NCI-H1105 treated with DMSO at 0.1 percent for 48 hours (cell line): ENCODE measurements around the gene PDE6C.

Source experiments
- DNase-seq: peaks from one replicate; lab custom pipeline; 2025; lab: John Stamatoyannopoulos, UW

Gene PDE6C

DNA sequence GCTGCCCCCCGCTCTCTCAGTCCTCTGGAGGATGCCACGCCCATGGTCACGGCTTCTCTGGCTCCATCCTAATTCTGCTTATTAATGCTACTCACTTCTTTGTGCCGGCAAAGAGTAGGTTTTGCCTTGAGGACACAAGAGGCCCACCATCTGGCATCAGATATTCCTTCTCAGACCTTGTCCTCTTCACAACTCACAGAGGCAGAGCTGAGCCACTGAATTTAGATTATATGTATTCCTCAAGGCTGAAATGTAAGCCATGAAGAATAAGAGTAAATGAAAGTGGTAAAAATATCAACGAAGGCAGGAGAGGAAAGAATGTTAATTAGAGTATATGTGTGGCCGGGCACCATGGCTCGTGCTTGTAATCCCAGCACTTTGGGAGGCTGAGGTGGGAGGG, 17.8 kb upstream of the PDE6C start:
- DNase-seq, result no peak

DNA sequence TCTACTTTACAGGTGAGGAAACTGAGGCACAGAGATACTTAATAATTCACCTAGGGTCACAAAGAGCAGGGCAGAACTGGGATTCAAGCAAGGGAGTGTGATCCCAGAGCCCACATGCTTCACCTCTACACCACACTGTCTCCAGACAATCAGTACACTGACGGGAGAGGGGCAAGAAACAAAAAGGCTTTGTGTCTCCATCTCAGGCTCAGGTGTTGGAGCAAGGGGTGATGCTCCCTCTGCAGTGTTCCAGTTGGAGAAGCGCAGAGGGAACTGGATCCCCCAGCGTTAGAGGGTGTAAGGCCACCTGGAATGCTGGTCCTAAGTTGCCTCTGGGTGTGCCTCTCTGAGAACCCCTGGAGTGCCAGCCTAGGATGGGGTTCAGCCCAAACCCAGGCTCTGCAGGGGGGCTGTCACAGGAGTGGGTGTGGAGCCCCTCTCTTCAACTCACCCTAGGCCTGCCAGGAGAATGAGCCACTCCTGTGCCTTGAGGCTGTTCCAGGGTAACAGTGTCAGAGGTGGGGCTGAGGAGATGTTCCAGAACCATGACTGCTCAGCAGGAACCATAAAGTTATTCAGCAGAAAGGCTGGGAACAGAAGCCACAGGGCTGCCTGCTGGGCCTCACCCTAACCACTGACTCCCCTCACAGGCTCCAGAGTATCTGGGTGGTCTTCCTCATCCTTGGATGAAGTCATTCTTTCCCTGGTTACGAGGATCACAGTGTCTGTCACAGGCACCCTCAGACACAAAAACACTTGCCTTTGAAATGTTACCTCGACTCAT, 16.8 kb upstream of the PDE6C start:
- DNase-seq, result no peak

DNA sequence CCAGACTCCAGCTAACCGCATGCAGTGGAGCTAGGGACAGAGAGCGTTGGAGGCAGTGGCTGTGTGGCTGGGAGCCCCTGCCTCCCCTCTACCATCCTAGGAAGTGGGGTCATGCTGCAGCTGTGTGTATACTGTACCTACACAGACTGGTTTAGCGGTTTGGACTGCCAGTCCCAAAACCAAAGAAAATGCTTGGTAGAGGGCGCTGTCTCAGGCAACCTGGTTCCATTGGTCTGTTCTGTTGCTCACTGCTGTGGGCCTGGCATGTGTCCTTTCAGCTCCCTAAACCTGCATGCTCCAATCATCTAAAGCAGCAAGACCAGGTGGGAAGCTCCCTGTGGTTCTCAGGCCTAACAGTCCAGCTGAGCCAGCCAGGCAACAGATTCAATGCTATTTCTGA, 15.8 kb upstream of the PDE6C start:
- DNase-seq, result no peak

DNA sequence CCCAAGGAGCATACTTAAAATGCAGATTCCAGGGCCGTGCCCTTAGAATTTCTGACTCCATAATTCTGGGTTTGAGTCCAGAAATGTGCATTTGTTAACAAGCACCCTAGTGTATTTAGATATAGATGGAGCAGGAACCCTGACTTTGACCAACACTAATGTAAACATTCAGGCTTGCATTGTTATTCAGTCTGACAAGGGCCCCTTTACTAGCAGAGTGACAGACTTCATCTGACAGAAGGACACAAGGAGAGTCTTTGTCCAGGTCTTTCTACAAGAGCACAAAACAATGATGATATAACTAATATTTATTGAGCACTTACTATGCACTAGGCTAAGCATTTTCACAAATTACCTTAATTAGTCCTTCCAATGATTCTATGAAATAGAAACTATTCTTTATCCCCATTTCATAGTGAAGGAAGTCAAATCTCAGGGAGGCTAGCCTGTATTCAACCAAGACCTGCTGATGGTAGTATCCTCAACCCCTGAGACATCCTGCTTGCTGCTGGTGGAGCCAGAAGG, 15.2 kb upstream of the PDE6C start:
- no peak for DNase-seq

DNA sequence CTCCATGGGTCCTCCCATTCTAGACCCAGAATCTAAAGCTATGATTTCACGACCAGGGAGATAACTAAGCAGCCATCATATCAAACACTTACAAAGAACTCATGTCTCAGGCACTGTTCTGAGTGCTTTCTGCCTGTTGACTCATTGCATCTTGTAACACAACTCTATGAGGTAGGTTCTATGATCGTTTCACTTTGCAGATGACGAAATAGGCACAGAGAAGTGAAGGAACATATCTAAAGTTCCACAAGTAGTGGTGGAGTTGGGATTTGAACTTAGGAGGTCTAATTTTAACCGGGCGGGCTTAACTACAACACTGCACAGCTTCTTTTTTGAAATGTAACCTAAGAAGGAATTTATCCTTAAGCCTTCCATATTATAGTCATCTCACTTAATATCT, 14.2 kb upstream of the PDE6C start:
- DNase-seq, result no peak

DNA sequence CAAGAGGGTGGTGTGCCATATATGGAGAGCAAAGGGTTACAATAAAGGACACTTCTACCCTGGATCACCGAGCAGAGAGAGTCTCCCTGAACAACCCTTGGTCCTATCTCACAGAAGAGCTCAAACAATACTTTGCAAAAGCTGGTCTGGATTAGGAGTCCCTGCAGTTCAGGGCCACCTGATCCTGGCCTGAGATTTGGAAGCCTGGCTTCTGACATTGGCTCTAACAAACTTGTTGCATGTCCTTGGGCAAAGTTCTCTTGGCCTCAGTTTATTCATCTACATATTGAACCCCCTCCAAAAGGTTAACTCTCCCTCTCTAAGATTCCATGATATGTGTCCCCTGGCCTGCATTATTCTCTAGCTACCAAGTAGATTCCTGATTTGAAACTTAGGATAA, 13.0 kb upstream of the PDE6C start:
- DNase-seq, result no peak

DNA sequence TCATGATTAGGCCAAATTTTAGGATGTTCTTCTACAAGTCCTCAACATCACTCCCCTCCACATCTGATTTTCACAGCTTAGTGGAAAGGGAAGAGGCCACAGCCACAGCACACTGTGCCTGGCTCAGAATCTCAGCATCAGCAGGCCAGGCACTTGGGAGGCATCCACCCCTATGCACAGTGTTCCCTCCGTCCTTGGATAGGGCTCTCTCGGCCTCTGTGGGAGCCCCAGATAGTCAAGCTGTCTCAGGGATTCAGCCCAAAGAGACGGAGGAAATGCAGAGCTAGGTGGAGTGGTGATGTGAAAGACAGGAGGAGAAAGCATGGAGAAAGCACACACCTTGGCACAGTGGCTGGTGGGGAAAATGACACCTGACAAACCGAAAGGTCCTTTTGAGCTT, 12.6 kb upstream of the PDE6C start:
- no peak for DNase-seq

DNA sequence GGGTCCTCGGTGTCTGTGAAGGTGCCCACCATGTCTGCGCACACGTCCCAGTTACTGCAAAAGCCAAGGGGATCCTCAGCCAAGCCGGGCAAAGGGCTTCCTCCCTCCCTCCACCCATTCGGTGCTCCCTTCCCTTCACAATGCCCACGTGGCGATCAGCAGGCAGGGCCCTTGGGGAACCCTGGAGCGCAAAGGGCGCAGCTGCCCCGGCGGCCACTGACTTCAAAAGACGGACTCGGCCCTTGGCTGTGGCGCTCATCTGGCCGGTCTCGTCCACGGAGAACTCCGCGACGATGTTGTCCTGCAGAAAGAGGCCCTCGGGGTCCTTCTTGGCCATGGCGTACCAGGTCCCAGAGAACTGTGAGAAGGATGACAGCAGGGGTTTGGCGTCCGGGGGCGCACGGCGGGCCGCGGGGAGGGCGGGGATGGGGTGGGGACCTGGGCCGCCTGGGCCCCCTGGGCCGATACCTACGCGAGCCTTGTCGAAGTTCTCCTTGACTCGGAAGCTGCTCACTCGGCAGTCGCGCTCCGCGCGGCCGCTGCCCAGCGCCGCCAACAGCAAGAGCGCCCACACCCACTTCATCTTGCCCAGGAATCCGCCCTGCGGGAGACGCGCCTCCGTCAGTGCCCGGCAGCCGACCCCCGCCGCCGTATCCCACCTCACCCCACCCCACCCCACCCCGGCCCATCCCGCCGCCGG, 11.7 kb upstream of the PDE6C start:
- DNase-seq, result no peak

DNA sequence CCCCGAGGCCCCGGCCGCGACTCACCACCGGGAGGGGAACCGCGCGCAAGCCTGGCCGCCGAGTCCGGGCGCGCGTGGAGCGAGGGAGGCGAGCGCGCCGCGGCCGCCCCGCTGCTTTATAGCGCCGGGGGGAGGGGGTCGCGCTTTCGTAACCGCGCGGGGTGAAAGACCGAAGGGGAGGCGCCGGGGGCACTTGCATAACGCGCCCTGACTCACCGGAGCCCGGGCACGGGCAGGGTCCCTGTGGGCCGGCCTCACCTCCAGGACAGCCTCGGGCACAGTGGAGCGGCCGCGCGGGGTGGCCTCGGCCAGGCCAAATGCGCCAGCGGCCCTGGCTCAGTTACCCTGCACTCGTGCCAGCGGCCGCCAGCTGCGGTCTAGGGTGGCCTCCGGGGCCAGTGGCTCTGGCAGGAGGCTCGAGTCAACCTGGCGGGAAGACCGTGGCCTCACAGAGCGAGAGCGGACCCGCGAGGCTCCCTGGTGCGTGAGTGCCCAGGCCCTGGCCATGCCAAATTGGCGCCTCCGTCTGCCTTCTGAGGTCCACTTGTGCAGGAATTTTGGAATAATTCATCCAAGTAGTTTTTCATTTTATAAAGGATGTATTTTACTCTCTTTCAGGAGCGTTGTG, 11.1 kb upstream of the PDE6C start, which contains the start of gene RBP4:
TSS of gene RBP4 (minus strand) at position 90 of the 628 bp plus-strand sequence. CDS start 207 bp downstream, outside the sequence.
- DNase-seq, result no peak

DNA sequence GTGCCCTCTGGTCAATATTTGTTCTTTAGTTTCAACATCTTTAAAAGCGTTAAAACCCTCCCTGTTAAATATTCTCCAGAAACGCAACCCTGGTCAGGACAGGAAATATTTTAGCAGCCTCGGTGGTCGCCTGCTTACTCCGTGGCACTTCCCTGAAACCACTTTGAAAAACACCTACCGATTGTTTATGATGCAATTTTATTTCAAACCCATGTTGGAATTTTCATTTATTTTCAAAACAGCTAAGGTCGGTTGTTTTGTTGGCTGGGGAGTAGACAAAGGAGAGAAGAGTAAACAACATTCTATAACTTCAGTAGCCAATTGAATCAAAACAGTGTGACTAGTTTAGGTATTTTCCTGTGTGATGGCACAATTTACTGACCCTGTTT, 10.6 kb upstream of the PDE6C start:
- DNase-seq, result no peak

DNA sequence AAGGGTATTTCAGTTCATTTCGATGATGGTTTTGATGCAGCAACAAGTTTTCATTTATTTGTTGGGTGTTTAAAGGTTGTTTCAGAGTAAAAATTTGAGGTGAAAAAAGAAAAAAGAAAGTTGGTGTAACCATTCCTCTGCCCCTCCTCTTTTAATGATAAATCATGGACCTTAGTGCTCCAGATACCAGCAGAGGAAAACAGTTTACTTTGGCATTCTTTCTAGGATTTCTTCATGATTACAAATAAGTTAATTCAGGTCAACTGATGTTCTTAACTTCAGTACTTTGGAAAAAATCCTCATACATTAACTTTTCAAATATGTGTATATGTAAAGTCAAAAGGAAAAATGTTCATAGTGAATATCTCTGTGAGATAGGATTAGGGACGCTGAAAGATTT, 9.3 kb upstream of the PDE6C start:
- DNase-seq, result no peak

DNA sequence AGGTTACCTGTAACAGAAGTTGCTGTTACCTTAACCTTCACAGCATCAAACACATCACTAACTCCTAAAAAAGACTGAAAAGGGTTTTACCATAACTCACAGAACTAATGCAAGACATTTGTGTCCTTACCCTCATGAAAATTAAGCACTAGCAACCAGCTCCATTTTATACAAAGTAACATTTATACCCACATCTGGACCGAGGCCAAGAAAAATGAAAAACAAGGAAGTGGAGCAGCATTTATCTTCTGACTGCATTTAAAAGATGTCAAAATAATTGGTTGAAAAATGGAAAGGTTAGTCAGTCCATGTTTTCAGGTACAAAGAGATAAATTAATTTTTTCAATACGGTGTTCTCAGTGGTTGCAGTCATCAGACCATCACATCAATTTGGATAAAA, 8.2 kb upstream of the PDE6C start:
- DNase-seq, result no peak

DNA sequence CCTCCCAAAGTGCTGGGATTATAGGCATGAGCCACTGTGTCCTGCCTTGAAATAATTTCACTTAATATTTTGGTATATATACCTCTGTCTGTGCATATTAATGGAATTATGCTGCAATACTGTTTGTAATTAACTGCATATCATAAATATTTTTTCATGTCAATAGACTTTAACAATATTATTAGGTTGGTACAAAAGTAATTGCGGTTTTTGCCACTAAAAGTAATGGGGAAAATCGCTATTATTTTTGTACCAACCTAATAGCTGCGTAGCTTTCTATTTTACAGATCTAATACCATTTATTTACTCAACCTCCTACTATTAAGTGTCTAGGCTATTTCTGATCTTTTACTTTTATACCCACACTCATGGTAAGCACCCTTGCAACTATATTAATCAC, 3.9 kb upstream of the PDE6C start:
- no peak for DNase-seq

DNA sequence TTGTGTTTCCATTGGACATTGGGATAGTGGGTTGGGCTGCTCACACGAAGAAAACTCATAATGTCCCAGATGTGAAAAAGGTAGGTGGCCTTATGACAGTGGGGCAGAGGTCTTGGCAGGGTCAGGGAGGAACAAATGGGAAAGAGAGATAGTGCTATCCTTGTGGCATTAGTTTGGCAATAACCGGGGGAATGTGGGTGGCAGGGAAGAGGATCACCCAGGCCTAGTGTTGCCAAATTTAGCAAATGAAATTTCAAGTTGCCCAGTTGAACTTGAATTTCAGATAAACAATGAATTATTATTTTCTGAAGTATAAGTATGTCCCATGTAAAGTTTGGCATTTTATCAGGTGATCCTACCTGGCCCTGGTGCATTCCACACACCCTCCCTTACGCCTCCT, 789 bp downstream of the PDE6C start:
- DNase-seq, result no peak

DNA sequence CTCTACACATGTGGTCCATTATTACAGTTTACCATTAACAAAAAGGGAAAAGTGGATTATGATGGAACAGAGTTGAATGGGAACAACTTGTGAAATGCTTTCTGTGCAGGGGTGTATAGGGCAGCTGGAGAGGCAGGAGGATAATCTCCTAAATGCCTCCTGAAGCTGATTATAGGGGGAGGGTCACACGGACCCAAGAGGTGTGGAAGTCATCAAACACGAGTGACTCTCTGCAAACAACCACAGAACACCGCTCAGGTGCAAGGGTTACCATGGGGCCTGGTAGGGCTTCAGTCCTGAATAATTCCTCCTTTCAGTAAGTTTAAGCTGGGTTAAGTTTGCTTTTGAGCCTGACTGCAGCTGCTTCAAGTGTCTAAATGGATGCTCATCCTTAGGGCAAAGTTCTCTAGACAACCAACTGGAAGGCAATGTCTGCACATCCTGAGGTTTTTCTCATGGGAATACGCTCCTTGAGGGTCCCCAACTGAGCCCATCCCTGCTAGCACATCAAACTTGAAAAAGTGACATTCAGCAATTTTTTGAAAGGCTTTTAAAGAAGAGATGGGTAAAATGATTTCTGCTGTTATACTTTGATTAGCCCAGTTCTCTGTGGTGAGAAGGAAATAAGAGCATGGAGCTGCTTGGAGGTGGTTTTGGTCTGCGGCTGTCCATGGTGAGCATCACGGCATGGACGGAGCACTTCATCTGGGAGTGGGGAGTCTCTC, 1.9 kb downstream of the PDE6C start:
- DNase-seq, result no peak

DNA sequence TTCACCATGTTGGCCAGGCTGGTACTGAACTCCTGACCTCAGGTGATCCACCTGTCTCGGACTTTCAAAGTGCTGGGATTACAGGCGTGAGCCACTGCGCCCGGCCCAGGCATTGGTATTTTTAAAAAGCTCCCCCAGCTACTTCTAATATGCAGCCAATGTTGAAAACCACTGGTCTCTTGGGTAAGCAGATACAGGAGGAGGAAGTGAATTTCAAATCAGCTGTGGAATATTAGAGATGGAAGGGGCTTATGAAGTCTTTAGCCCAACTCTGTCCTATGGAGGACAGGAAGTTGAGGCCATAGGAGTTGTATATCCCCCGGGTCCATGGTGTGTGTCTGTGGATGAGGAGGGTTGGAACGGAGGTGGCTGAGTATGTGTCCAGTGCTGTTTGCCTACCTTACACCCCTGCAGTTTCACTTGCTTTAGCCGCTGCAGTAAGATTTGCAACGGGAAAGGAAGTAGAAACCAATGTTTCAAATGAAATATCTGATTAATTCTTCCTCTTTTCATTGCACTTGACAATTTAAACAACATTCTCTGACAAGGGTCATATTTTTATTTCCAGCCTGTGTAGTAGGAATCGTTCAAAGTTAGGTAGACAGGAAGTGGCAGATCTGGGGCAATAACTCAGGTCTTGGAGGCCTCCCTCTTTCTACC, 3.4 kb downstream of the PDE6C start:
- no peak for DNase-seq

DNA sequence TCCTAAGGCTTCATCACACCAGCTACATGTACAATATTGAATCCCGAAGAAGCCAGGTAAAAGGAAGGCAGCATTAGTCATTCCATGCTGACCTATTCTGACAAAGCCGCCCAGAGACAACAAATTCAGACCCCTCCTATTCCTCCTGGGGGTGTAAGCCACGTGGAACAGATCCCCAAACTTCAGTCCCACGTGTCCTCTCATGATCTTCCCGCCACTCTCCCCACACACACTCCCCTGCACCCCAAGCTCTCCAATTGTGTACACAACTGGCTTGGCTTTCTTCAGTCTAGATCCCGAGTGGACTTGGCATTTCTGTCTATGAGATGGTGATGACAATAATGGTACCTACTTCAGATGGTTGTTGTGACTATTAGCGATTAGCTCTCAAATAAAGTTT, 8.6 kb downstream of the PDE6C start:
- no peak for DNase-seq

DNA sequence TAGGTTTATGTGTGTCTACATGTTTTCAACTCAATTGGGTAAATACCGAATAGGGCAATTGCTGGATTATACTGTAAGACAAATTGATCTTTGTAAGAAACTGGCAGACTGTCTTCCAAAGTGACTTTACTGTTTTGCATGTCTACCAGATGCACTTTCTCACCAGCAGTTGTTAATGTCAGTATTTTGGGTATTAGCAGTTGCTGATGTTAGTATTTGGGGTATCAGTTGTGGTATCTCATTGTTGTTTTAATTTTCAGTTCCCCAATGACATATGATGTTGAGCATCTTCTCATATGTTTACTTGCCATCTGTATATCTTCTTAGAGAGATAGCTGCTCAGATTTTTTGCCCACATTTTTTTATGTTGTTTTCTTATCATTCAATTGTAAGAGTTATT, 10.6 kb downstream of the PDE6C start:
- DNase-seq, result no peak

DNA sequence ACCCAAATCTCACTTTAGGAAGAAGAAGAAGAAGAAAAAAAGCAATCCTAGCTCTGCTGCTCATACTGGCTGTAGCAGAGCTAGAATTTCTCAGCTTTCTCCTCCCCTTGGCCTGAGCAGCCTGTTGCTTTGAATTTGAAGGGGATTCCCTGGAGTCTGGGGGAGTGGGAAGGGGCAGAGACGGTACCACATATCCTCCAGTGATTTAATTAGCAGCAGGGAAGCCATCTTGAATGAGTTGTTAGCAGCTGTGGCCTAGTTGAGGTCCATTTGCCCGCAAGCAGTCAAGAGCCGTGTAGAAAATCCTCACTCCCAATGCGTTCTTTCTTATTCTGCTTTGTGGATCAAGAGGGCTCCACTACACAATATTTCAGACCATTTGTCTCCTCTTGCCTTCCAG, 16.5 kb downstream of the PDE6C start:
- DNase-seq, result no peak

DNA sequence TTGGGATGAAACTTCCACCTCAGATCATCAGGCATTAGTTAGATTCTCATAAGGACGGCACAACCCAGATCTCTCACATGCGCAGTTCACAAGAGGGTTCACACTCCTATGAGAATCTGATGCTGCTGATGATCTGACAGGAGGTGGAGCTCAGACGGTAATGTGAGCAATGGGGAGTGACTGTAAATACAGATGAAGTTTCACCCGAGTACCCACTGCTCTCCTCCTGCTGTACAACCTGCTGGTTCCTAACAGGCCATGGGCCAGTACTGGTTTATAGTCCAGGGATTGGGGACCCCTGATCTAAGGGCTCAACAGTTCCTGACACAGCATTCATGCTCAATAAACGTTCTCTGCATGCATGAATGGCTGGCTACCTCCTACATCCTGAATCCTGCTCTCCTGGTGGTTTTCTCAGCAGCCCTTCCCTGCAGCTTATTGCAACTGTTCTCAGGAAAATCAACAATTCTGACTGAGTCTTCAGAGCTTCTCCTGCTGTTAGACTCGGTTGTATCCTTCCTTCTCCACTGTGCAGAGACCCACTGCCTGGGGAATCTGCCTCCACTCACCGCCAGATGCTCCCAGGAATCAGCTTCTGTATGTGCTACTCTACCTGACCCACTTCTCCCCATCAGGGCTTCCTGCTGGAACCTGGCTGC, 17.4 kb downstream of the PDE6C start:
- no peak for DNase-seq
